ENCODE results near the gene NINJ2.

Gene NINJ2

DNA sequence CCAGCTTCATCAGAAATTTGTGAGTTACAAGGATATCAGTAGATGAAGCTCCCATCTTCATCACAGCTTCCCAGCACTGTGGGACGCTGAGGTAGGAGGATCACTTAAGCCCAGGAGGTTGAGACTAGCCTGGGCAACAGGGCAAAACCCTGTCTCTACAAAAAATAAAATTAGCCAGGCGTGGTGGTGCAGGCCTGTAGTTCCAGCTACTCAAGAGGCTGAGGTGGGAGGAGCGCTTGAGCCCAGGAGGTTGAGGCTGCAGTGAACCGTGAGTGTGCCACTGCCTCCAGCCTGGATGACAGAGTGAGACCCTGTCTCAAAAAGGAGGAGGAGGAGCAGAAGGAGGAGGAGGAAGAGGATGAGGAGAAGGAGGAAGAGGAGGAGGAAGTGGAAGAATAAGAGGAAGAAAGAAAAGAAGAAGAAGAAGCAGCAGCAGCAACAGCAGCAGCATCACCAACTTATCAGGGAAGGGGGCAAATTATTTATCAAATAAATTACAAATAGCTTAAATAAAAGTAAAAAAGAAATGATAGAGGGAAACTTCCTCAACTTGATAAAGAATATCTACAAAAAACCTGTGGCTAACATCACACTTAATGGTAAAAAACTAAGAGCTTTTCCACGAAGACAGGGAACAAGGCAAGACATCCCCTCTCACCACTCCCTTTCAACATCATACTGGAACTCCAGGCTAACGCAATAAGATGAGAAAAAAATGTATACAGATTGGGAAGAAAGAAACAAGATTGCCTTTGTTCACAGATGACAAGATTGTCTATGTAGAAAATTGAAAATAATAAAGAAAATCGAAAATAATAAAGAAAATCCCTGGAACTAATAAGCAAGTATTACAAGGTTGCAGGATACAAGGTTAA is 69.6 kb downstream of the NINJ2 start:
- no peak overlapping the region for H3K27ac ChIP-seq
- H3K4me3 ChIP-seq = no peak overlapping the region

DNA sequence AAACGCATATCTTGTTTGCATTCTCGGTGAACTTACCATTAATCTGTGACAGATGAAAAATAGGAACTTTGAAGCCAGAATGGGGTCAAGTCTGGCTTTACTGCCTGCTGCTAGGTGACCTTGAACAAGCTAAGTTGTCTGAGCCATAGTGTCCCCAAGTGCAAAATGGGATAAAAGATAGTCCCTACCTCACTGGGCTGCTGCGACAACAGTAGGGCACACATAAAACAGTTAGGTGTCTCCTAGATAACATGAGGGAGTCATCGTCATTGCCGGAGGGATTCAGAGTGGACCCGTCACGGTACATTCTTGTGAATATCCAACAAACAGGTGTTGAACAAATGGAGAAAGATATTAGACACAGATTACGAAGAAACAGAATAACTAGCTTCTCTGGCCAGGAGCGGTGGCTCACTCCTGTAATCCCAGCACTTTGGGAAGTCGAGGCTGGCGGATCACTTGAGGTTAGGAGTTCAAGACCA is 71.2 kb downstream of the NINJ2 start:
- peak overlapping the region in 1 of 21 experiments; percentile 56 for H3K27ac ChIP-seq
- no peak overlapping the region for H3K4me3 ChIP-seq

DNA sequence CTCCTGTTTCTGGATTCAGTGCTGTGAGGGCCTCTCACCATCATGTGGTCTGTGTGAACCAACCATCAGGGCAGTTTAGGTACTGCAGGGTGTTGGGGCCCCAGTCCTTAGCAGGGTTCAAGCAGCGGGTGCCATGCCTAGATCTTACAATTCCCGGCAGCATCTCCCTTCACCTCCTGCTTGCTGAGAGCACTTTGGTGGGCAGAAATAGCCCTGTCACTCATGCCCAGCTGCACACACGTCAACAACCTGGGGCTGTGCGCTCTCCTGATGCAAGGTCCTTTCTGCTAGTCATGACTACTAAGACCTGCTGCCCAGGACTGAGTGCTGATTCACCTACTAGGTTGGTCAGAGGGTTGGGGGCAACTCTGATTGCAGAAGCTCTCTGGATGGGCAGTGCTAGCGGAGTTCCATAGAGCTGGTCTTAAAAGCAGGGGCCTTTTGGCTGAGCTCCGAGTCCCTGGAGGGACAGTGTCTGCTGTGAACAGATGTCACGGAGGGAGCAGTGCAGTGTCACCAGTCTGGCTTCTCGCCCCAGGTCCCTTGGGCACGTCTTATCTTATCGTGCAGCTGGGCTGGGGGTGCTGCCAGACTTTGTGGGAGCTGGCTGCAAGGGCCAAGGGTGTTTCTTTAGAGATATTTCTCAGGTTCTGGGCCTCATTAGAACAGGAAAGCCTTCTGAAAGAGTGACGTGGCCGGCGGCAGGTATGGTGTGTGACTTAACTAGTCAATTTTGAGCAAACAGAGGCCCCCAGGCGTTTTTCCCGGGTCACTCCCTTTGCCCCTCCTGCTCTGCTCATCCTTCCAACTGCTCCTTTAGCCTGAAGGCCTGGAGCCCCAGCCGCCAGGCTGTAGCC is 71.8 kb downstream of the NINJ2 start:
- Histone ChIP-seq H3K4me3 (no peak overlapping the region), H3K27ac (peak overlapping the region in 1 of 21 experiments; percentile 56)

DNA sequence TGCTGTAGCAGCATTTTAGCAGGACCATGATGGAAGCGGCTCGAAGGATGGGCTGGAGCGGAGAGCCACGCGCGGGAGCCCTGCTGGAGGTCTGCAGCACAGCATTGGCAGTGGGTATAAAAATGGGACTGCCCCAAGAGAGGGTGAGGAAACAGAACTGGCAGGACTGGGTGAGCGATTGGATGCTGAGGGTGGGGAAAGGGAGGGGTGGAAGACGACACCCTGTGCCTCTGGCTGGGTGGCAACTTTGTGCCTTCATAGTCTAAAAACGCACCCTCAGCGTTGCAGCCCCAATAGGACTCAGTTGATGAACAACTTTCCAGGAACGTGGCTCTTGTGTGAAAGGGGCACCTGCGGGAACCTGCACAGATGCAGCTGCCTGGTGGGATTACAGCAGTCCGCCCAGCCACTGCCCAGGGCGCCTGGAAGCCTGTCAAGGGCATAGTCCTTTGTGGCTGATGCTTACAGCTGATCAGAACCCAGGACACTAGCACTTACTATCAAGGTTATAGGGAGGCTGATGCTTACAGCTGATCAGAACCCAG is 73.0 kb downstream of the NINJ2 start:
- H3K27ac ChIP-seq = no peak overlapping the region
- H3K4me3 ChIP-seq = no peak overlapping the region

DNA sequence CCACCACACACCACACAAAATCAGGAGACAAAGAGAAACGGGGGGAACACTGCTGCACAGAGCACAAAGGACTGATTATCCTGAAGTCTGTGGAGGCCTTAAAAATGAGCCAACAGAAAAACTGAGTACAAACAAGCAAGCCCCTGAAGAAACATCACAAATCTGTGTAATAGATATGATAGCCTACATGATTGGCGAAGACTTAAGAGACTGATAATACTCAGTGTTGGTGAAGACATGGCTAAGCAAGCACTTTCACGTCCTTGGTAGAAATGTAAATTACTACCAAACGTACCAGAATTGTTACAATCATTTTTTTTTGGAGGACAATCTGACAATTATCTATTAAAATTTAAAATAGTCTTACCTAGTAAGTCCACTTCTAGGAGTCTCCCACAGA is 74.6 kb downstream of the NINJ2 start:
- Histone ChIP-seq H3K4me3 (no peak overlapping the region), H3K27ac (no peak overlapping the region)

DNA sequence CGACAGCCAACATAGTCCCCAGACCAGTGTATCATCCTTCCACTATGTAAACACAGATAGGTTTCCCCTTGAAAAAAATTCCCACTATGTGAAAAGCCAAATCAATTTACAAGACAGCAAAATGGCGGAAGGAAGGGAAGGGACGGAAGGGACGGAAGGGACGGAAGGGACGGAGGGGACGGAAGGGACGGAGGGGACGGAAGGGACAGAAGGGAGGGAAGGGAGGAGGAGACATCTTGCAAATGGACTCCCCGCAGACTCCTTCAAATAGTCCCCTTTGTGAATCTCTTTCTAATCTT is 75.3 kb downstream of the NINJ2 start:
- no peak overlapping the region for H3K4me3 ChIP-seq
- H3K27ac ChIP-seq = no peak overlapping the region

DNA sequence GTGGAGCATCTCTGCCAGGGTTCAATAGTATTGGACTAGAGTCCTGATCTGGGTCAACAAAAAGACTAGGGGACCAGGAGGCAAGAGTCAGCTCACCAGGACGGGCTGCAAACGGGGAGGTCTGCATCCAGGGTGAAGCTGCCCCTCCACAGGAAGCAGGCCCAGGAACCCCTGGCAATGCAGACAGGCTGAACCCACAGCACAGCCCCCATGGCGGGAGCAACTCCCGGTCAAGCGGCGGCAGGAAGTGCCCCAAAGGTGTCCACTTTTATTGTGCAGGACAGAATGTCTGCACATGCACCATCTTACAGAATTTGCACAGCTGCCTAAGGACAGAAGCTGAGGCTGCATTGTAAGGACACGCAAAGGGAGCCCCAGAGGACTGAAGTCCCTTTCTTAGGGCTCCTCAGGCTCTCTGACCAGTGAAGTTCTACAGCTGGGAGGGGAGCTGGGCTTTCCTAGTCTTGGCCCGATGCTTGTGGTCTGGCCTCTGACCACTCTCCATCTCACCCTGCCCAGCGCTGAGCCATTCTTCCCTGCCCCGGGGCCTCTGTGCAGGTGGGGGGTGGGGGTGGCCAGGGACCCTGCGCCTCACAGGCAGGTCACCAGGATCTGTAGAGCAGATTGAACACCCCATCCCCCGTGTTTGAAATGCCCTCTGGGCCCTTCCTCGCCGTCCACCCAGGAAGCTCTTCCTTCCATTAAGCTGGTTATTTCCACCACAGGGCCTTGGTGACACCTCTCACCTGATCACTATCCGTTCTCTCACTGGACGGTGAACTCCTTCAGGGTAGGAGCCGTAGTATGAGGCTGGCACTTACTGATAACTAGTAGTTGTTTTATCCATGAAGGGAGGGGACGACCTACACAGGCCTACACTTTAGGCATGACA is 75.9 kb downstream of the NINJ2 start:
- Histone ChIP-seq H3K27ac (no peak overlapping the region), H3K4me3 (no peak overlapping the region)

DNA sequence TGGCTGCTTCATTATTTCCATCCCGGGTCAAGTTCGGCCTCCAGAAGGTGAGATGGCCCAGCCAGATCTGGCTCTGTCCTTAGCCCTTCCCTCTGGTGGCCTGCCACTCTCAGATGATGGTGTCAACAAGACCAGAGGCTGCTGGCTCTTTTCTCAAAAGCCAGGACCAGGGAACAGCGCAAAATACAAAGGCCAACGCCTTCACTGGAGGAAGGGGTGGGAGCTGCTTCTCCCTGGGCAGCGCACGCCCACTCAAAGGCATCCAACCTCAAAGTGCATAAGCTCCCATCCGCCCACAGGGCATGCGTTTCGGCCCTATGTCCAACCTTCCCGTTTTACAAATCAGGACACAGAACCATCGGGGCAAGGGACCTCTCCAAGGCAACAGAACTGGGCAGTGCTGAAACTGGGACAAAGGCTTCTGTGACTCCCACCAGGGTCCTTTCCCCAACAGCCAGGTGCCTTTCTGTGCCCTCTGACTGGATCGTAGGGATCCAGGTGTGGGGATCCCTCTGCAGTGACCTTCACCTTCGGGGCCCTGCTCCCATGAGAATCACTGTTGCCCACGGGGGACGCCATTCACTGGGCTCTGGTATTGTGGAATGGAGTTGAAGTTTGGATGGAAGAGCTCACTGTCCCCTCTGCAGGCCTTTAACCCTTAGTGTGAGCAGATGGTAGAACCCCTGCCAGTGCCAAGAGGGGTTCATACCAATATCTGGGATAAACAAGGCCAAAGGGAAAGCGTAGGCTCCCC is 76.8 kb downstream of the NINJ2 start:
- Histone ChIP-seq H3K27ac (no peak overlapping the region), H3K4me3 (no peak overlapping the region)

DNA sequence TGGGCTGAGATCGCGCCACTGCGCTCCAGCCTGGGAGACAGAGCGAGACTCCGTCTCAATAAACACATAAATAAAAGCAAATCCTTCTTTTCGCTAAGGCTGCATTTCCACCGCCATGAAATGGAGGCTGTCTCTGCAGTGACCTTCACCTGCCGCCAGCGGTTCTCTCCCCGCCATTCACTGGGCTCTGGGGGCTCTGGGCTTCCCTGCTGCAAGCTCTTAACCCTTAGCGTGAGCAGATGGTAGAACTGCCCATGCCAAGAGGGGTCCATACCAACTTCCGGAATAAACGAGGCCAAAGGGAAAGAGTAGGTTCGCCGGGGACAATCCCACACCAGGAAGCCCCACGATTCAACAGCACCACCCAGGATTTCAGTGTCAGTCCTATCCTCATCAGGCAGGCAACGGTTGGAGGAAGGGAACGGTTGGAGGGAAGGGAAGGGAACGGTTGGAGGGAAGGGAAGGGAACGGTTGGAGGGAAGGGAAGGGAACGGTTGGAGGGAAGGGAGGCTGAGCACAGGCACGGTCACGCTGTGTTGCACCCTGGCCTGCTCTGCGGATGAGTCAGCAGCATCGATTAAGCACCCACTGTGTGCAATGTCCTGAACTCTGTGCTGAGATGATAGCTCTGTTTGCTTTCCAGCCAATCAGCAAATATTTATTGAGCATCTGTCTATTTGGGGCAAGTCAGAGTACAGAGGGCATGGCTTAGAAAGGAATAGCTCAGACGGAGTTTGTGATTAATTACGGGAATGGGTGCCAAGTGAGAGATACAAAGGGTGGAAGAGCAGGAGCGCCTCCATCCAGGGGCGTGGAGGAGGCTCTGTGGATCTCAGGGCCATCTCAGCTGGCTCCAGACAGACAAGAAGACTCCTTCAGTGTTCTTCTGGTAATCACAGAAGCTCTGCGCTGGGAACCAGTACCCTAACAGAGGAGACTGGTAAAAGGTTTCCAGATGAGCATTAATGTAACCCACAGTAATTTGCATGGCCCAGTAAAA is 77.9 kb downstream of the NINJ2 start:
- H3K27ac ChIP-seq = no peak overlapping the region

DNA sequence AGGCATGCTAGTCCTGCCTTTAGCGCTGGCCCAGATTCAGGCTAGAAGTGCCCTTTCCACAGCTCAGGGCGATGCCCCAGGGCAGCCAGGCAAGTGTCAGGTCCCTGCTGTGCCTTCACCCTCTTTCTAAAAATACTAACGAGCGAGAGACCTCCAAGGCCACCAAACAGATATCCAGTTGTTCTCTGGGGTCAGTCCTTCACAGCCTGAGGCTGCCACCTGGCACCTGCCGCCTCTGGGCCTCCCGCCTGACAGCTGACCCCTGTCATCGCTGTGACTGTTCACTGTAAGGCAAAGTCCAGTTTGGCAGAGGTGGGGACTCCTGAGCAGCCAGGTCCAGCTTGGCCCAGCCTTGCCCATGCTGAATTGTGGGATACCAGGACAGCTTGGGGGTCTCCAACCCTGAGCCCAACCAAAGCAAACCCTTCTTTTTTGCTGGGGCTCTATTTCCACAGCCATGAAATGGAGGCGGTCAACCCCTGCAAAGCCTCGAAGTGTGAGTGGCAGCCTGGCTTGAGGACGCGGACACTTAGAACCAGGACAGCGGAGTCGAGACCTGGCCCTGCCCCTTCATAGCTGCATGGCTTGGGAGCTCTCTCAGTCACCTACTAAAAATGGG is 79.9 kb downstream of the NINJ2 start:
- Histone ChIP-seq H3K4me3 (no peak overlapping the region), H3K27ac (no peak overlapping the region)

More for the DNA sequence above, 77.9 kb downstream of the NINJ2 start:
- H3K4me3 ChIP-seq = no peak overlapping the region

DNA sequence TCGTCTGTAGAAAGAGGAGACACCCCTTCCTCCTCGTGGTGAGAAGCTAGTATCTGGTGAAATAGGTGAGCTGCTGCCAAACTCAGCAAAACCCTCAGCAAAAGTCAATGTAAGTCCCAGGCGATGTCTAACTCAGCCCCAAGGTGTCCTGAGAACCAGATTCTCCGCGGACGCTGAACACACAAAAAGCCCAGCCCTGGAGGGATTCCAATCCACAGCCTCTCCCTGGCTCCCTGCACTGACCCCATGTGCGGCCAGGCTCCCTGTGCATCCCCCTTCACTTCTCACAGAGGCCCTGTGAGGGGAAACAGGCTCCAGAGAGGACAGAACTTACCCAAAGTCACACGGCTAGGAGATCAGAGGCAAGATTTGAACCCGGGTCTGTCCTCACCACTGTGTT is 81.5 kb downstream of the NINJ2 start:
- H3K27ac ChIP-seq = no peak overlapping the region
- no peak overlapping the region for H3K4me3 ChIP-seq

DNA sequence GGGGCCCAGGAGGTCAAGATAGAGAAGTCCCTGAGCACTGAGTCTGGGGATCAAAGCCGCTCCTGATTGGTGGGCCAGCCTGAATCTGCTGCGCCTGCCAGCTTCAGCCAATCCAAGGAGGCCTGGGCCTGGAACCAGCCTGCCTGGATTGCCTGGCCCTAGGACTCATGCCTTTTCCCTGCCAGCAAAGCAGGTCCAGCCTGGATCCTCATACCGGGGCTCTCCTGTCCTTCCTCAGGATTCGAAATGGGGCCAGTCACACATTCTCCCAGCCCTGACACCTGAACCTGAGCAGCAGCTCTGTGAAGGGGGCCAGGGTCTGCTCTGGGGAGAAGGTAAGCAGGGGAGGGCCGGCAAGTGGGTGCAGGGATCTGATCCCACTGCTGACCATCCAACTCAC is 81.9 kb downstream of the NINJ2 start:
- no peak overlapping the region for H3K27ac ChIP-seq
- no peak overlapping the region for H3K4me3 ChIP-seq

DNA sequence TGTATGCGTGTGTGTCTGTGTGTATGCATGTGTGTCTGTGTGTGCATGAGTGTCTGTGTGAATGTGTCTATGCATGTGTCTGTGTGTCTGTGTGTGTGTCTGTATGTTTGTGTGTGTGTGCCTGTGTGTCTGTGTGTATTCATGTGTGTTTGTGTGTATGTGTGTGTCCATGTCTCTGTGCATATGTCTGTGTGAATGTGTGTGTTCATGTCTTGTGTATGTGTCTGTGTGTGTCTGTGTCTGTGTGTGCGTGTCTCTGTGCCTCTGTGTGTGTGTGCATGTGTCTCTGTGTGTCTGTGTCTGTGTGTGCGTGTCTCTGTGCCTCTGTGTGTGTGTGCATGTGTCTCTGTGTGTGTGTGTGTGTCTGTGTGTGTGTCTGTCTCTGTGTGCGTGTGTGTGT is 82.4 kb downstream of the NINJ2 start:
- Histone ChIP-seq H3K4me3 (no peak overlapping the region), H3K27ac (no peak overlapping the region)

DNA sequence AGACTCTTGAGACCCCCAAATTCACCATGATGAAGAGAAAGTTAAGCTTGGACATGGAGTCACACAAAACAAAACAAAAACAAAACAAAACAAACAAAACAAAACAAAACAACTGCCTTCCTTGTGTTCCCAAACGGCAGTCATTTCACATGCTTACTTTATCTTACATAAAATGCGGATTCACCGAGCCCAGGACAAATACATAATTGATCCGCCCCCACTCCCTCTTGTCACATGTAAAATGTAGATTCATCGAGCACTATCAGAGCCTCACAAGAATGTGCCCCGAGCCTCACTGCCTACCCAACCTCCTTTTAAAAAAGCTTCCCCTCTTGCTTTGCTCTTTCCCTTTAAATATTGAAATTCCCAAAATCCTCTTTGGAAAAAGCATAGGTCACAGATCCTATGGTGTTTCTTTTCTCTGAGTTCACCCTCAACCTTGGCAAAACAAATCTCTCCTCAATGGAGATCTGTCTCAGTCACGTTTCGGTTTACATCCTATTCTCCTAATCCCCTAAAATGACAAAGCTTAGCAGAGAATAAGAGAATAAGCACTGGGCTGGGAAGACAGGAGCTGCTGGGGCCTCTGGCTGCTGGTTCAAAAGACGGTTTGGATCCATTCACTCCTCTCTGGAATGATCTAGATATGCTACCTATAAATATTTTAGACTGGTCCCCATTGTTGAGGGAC is 83.7 kb downstream of the NINJ2 start:
- peak overlapping the region in 6 of 21 experiments; percentile 2 to 60 (median 26) for H3K27ac ChIP-seq
- no peak overlapping the region for H3K4me3 ChIP-seq

DNA sequence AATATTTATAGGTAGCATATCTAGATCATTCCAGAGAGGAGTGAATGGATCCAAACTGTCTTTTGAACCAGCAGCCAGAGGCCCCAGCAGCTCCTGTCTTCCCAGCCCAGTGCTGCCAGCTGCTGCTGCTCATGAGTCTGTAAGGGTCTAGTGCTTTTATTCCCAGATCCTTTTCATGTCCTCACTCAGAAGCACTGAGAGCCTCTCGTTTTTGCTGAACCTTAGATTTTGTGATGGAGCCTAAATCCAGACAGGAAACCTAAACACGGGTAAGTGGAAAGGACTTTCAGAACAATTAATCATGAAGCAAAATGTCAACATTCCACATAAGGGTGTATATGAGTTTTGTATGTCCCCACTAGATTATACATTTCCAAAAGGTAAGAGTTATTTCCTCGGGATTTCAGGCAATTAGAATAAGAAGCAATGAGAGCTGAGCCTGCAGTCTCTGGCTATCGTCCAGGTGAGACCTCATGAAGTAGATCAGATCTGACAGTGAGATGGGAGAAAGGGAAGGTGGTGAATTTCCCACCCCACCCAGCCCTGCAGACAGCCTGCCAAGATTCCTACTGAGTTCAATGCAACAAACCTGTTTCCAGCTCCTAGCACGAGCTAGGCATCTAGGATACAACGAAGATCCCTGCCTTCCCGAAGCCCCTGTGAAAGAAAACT is 84.4 kb downstream of the NINJ2 start:
- Histone ChIP-seq H3K27ac (peak overlapping the region in 11 of 21 experiments; percentile 2 to 66 (median 34)), H3K4me3 (no peak overlapping the region)

All from skin epidermis (tissue), 12 donors.